Adrenal gland (tissue), 12 donors: ENCODE measurements around the gene LPP. TPM values are rescaled to one million over a fixed set of nuclear protein-coding genes. Genes with fewer than 3 reads are reported as not detected.

Experiments used
- DNase-seq, 7 donors: peaks; one replicate each; pipeline ENCODE4 v3.0.0-alpha.2; 2019 to 2020
- H3K27ac ChIP-seq, 5 donors: fragments of 200-600 bp; sonication (generic) in 4 of 5; 1 replicate in 3 of 5; 2 replicates in 2 of 5; pipeline versions ENCODE4 v1.5.1 to v1.8.0; 2016 to 2020; ENCODE audit warnings: mild to moderate bottlenecking in 1 of 5
- H3K27me3 ChIP-seq: fragments of 200-600 bp; 2 replicates; pipeline ENCODE4 v1.8.0; 2021
- H3K36me3 ChIP-seq, 2 donors: fragments of 200-600 bp; replicated peaks in 1 of 2; 1 replicate in 1 of 2; 2 replicates in 1 of 2; pipeline versions ENCODE4 v1.5.1 to v1.8.0; 2018 to 2022
- H3K4me1 ChIP-seq, 2 donors: fragments of 200-600 bp; replicated peaks in 1 of 2; 1 replicate in 1 of 2; 2 replicates in 1 of 2; pipeline versions ENCODE4 v1.5.1 to v1.8.0; 2018 to 2021
- H3K4me3 ChIP-seq, 4 donors: fragments of 200-600 bp; sonication (generic) in 3 of 4; one replicate each; pipeline ENCODE4 v1.5.1; 2016 to 2018
- H3K9me3 ChIP-seq, 3 donors: fragments of 200-600 bp; sonication (generic) in 1 of 3; replicated peaks in 1 of 3; 1 replicate in 2 of 3; 2 replicates in 1 of 3; pipeline versions ENCODE4 v1.5.1 to v1.8.0; 2016 to 2021
- POLR2A ChIP-seq, 2 donors: fragments of 450-650 bp; IDR thresholded peaks; one replicate each; pipeline ENCODE4 v1.6.1; 2017; ENCODE audit warnings: antibody characterized with exemption in 2 of 2, mild to moderate bottlenecking in 2 of 2, moderate library complexity in 1 of 2
- WGBS, 4 donors: extraction: QIAGEN DNeasy Blood & Tissue Kit in 2 of 4; methylation state at CpG; one replicate each; pipeline versions ENCODE4 v1.1.5 to v1.1.7; 2013 to 2017; 5-methylcytosine and 5-hydroxymethylcytosine counted together
- intact Hi-C, 2 donors: fragments of 100-400 bp; cut with DNase I; formaldehyde crosslinking; loops; one replicate each; pipeline versions ENCODE4 v1.14.1 to v1.15.0; 2022 to 2023
- polyA plus RNA-seq, 3 donors: library from polyadenylated mRNA; stranded (reverse); fragments of 200-250 nt in 2 of 3; fragments of 350-450 nt in 1 of 3; fragmentation: Illumina TruSeq in 1 of 3; extraction: RNeasy Lipid Tissue Mini Kit (QIAGEN cat#74804) in 1 of 3; gene quantifications; one replicate each; pipeline ENCODE4 v1.2.3, GENCODE V29; 2013 to 2014
- total RNA-seq, 9 donors: library from RNA; depleted of rRNA in 4 of 9; stranded (reverse); fragments of >200 nt in 4 of 9; fragments of 120-200 nt in 1 of 9; fragmentation: NEBNext Ultra II Directional in 1 of 9; extraction: Animal tissue kit (Norgen Biotek cat#: 25700) in 1 of 9; gene quantifications; one replicate each; pipeline versions ENCODE4 v1.1.0 to v1.2.4, GENCODE V29; 2013 to 2023
- TF ChIP-seq, protein P1 (sequence below), 6 experiments: fragments of 450-650 bp in 4 of 6; fragments of 200-600 bp in 2 of 6; sonication (generic) in 1 of 6; IDR thresholded peaks; 1 replicate in 5 of 6; 2 replicates in 1 of 6; pipeline versions ENCODE4 v1.5.1 to v1.8.0; 2016 to 2021; ENCODE audit warnings: antibody characterized with exemption in 6 of 6, mild to moderate bottlenecking in 2 of 6, moderate library complexity in 1 of 6
- donor health status: healthy with polysubstance abuse.
- donor health status: Bipolar disorder and iron deficiency.
- donor health status: DM: yes; HTN: yes; CAD: no.
- donor health status: DM: no; HTN: no; CAD: no.
- donor health status: DM: no; HTN: no; CAD: no.
- donor health status: DM: yes; HTN: yes; CAD: no.

LPP gene
- total and polyA plus RNA-seq, 12 donors, result 7.0 to 170 (median 101) TPM

DNA sequence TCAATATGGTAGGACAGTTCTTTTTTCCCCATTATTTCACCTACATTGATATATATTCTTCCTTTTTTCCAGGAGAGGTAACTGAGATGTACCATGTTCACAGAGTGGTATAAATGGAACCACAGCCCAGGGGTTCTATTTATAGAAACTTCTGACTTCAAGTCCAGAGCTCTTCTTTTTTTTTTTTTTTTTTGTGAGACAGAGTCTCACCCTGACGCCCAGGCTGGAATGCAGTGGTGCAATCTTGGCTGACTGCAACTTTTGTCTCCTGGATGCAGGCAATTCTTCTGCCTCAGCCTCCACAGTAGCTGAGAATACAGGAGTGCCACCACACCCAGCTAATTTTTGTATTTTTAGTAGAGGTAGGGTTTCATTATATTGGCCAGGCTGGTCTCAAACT, 750.7 kb downstream of the LPP start:
- 6 to 21% (median 15%) methylated on average over 1 of the region's 1 CpG for WGBS, 4 donors
- Histone ChIP-seq H3K27me3 (no peaks in the 10 kb centered on the region), H3K27ac (no peak overlapping the region), H3K36me3 (no peaks in the 10 kb centered on the region), H3K4me3 (no peak overlapping the region), H3K4me1 (peaks cover 6 to 26% of the 10 kb centered on the region in 2 donors), H3K9me3 (no peaks in the 10 kb centered on the region)
- TF ChIP-seq, protein P1, sequence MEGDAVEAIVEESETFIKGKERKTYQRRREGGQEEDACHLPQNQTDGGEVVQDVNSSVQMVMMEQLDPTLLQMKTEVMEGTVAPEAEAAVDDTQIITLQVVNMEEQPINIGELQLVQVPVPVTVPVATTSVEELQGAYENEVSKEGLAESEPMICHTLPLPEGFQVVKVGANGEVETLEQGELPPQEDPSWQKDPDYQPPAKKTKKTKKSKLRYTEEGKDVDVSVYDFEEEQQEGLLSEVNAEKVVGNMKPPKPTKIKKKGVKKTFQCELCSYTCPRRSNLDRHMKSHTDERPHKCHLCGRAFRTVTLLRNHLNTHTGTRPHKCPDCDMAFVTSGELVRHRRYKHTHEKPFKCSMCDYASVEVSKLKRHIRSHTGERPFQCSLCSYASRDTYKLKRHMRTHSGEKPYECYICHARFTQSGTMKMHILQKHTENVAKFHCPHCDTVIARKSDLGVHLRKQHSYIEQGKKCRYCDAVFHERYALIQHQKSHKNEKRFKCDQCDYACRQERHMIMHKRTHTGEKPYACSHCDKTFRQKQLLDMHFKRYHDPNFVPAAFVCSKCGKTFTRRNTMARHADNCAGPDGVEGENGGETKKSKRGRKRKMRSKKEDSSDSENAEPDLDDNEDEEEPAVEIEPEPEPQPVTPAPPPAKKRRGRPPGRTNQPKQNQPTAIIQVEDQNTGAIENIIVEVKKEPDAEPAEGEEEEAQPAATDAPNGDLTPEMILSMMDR (IDR thresholded peaks at IDR 0.05), result no peak
- no peak for TF ChIP-seq POLR2A (IDR thresholded peaks at IDR 0.05)
- intact Hi-C loops, result no loop called here
- DNase-seq, result peak in 5 of 7 donors; percentile 36 to 56 (median 46)

DNA sequence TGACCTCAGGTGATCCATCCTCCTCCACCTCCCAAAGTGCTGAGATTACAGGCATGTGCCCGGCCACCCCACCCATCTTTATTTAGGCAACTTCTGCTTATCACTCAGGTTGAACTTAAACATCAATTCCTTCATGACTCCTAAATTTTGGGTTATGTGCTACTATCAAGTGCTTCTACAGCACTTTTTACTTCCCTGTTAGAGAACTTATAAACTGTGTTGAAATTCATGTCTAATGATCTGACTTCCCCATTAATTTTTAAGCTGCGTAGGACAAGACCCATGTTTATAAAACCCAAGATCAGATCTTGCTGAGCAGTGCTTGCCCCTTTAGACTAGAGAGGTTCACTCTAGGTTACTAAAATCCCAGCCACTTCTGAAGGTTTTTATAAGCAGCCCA, 751.6 kb downstream of the LPP start:
- peak overlapping the region in 1 of 5 donors; percentile 72 for H3K27ac ChIP-seq
- 63 to 90% (median 84%) methylated on average over 2 of the region's 2 CpGs for WGBS, 4 donors

DNA sequence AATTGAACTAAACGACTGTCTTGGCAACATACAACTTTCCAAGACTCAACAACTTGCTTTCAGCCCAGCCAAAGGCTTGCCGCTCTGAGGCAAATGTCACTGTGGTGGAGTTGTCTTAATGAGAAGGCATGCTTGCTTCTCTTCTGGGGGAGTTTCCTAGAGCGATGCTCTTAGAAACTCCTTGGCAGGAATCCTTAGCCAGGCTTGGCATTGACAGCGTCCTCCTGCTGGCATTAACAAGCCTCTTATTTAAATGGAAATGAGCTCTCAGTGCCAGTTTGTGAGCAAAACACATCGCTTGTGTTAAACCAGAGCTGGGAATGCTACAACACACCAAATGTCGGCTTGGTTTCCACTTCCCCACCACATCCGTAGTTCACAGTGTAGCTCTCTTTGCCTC, 752.3 kb downstream of the LPP start:
- peaks cover under 1 to 11% of the 10 kb centered on the region in 2 donors for H3K4me1 ChIP-seq
- H3K36me3 ChIP-seq, result no peaks in the 10 kb centered on the region
- H3K4me3 ChIP-seq, result no peak overlapping the region
- TF ChIP-seq, protein P1 (IDR thresholded peaks at IDR 0.05), result no peak
- no peak for TF ChIP-seq POLR2A (IDR thresholded peaks at IDR 0.05)
- WGBS, 4 donors, result 86 to 93% (median 90%) methylated on average over 6 to 7 of the region's 7 CpGs
- intact Hi-C loops, result no loop called here
- DNase-seq, result no peak
- peak overlapping the region in 1 of 5 donors; percentile 72 for H3K27ac ChIP-seq
- H3K9me3 ChIP-seq, result no peaks in the 10 kb centered on the region
- H3K27me3 ChIP-seq, result no peaks in the 10 kb centered on the region

More for the DNA sequence above, 751.6 kb downstream of the LPP start:
- H3K4me3 ChIP-seq, result no peak overlapping the region
- no peaks in the 10 kb centered on the region for H3K27me3 ChIP-seq
- H3K36me3 ChIP-seq, result no peaks in the 10 kb centered on the region
- H3K9me3 ChIP-seq, result no peaks in the 10 kb centered on the region
- peaks cover 6 to 18% of the 10 kb centered on the region in 2 donors for H3K4me1 ChIP-seq
- intact Hi-C loops, result no loop called here
- DNase-seq, result no peak
- TF ChIP-seq, protein P1 (IDR thresholded peaks at IDR 0.05), result no peak
- no peak for TF ChIP-seq POLR2A (IDR thresholded peaks at IDR 0.05)

DNA sequence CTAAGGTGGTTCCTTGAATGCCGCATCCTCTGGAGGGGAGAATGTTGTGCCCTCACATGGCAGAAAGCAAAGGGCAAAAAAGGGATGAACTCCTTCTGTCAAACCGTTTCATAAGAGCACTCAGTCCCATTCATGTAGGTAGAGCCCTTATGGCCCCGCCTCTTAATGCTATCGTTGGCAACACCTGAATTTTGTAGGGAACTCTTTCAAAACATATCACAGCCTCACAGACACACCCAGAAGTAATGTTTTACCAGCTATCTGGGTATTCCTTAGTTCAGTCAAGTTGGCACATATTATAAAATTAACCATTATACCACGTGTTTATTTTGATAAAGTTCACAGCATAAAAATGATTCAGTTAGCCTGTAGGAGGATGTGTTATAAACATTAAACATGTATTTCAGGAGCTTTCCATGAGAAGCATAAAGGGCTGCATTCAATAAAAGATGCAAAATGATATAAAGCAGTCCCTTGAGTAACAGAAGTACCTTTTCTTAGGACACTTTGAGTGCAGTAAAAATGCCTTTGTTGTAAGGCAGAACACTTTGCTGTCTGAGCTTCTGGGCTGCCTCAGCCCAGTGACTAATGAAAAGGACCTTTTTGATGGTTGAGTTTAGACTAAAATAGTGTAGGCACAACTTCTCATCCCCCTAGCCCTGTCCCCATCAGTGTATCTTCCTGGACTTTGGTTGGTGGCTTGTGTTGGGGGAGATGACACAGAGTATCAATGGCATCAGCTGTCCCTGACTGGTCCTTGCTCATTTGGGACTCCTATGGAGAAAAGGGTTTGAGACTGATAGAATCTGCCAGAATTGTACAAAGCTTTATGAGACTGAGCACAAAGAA, 754.3 kb downstream of the LPP start:
- H3K4me1 ChIP-seq, result peaks cover 0 to 5% of the 10 kb centered on the region in 2 donors
- no peak for TF ChIP-seq POLR2A (IDR thresholded peaks at IDR 0.05)
- TF ChIP-seq, protein P1 (IDR thresholded peaks at IDR 0.05), result no peak
- no peak overlapping the region for H3K27ac ChIP-seq
- no peaks in the 10 kb centered on the region for H3K27me3 ChIP-seq
- no peaks in the 10 kb centered on the region for H3K9me3 ChIP-seq
- H3K4me3 ChIP-seq, result no peak overlapping the region
- DNase-seq, result no peak
- intact Hi-C loops, result no loop called here
- WGBS, 4 donors, result 80 to 95% (median 92%) methylated on average over 5 of the region's 5 CpGs
- no peaks in the 10 kb centered on the region for H3K36me3 ChIP-seq
